ENCODE measurements around the gene NCS1.

NCS1 gene

GRCh38 chr9:130264414-130265350, 92.5 kb downstream of the NCS1 start:
- TF ChIP-seq CREB1 (IDR thresholded peaks at IDR 0.05; ENCODE audit: low read depth) (no peak), EP300 (IDR thresholded peaks at IDR 0.05; ENCODE audit: borderline replicate concordance) (no peak), RAD21 (IDR thresholded peaks at IDR 0.05; ENCODE audit: low read depth) (no peak), CEBPB (IDR thresholded peaks at IDR 0.05) (no peak), ZBTB7A (IDR thresholded peaks at IDR 0.05; ENCODE audit: low read depth) (no peak; the same call in 1 of the 2 replicates), USF1 (IDR thresholded peaks at IDR 0.05) (no peak), EGR1 (IDR thresholded peaks at IDR 0.05) (no peak), YY1 (IDR thresholded peaks at IDR 0.05; ENCODE audit: low read depth) (no peak), TAF1 (IDR thresholded peaks at IDR 0.05; ENCODE audit: low read depth) (no peak)

DNA sequence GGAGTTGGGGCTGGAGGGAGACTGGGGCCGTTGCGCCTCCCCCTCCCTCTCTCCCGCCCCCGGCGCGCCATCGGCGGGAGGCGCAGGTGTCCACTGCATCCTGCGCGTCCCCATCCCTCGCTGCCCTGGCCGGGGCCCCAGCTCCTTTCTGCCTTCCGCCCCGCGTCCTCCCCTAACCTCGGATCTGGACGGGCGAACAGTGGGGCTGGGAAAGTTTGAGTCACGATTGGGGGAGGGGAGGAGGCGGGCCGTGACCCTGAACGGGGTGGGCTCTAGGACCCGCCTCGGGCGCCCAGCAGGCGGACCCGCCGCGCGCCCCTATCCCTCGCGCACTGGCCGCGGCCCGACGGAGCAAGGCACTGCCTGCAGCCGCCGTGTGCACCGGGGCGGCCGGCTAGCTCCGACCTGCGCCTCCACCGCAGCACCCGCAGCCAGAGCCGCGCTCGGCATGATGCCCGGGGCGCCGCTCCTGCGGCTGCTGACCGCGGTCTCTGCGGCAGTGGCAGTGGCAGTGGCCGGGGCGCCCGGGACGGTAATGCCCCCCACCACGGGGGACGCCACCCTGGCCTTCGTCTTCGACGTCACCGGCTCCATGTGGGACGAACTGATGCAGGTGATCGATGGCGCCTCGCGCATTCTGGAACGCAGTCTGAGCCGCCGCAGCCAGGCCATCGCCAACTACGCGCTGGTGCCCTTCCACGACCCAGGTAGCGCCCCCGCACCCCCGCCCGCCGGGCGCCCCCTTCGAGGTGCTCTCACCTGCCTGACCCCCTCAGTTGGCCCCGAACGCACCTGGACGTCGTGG, 93.4 kb downstream of the NCS1 start, which contains the start of gene HMCN2:
Gene HMCN2, plus strand, starts transcription at position 330 of the 805 bp plus-strand sequence. Its CDS starts 119 bp downstream, at position 449.
- TF ChIP-seq TAF1 (IDR thresholded peaks at IDR 0.05; ENCODE audit: low read depth) (no peak), TCF12 (IDR thresholded peaks at IDR 0.05; ENCODE audit: low read depth) (no peak), EGR1 (IDR thresholded peaks at IDR 0.05) (no peak), REST (IDR thresholded peaks at IDR 0.05; ENCODE audit: low read depth) (no peak), ZBTB7A (IDR thresholded peaks at IDR 0.05; ENCODE audit: low read depth) (peak; percentile 83; the same call in 1 of the 2 replicates)
- TF ChIP-seq, protein P1, sequence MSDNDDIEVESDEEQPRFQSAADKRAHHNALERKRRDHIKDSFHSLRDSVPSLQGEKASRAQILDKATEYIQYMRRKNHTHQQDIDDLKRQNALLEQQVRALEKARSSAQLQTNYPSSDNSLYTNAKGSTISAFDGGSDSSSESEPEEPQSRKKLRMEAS (IDR thresholded peaks at IDR 0.05), result peak; percentile 59; the same call in 1 of the 2 replicates

GRCh38 chr9:130266236-130267098, 94.3 kb downstream of the NCS1 start:
- TF ChIP-seq TCF12 (IDR thresholded peaks at IDR 0.05; ENCODE audit: low read depth) (0 out of 2 replicates have a peak, but pooled peaks have one; percentile 9), USF1 (IDR thresholded peaks at IDR 0.05) (no peak), ZBTB7A (IDR thresholded peaks at IDR 0.05; ENCODE audit: low read depth) (no peak)

DNA sequence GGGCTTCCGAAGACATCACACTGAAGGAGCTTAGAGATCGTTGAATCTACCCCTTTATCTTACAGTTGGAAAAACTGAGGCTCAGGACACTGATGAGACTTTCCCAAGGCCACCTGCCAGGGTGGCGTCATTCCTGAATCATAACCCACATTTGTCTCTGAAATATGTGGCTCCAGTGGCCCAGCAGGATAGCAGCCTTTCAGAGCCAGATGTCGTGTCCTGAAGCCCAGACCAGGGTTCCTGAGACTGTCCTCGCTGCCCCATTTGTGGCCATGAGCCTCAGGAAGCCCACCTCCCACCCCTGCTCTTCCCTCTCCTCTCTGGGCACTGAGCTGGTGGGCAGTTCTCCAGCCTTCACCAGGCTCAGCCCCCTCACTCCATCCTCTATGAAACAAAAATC, 95.7 kb downstream of the NCS1 start:
- TF ChIP-seq CEBPB (IDR thresholded peaks at IDR 0.05), result no peak
- TF ChIP-seq TAF1 (IDR thresholded peaks at IDR 0.05; ENCODE audit: low read depth), result no peak
- no peak for TF ChIP-seq CREB1 (IDR thresholded peaks at IDR 0.05; ENCODE audit: low read depth)
- no peak for TF ChIP-seq TCF12 (IDR thresholded peaks at IDR 0.05; ENCODE audit: low read depth)
- no peak for TF ChIP-seq EGR1 (IDR thresholded peaks at IDR 0.05)
- TF ChIP-seq TEAD4 (IDR thresholded peaks at IDR 0.05), result no peak

GRCh38 chr9:130268521-130269211, 96.5 kb downstream of the NCS1 start:
- no peak for TF ChIP-seq CEBPB (IDR thresholded peaks at IDR 0.05)
- TF ChIP-seq EP300 (IDR thresholded peaks at IDR 0.05; ENCODE audit: borderline replicate concordance), result peak; percentile 12; the same call in 1 of the 2 replicates
- TF ChIP-seq, protein P1 (IDR thresholded peaks at IDR 0.05), result 0 out of 2 replicates have a peak, but pooled peaks have one; percentile 16
- 0 out of 2 replicates have a peak, but pooled peaks have one; percentile 64 for TF ChIP-seq NFIC (IDR thresholded peaks at IDR 0.05)
- TF ChIP-seq TAF1 (IDR thresholded peaks at IDR 0.05; ENCODE audit: low read depth), result no peak
- TF ChIP-seq REST (IDR thresholded peaks at IDR 0.05; ENCODE audit: low read depth), result no peak
- no peak for TF ChIP-seq FOXM1 (IDR thresholded peaks at IDR 0.05; ENCODE audit: borderline replicate concordance, low read depth)
- no peak for TF ChIP-seq USF1 (IDR thresholded peaks at IDR 0.05)
- no peak for TF ChIP-seq RAD21 (IDR thresholded peaks at IDR 0.05; ENCODE audit: low read depth)
- TF ChIP-seq TEAD4 (IDR thresholded peaks at IDR 0.05), result no peak
- 0 out of 2 replicates have a peak, but pooled peaks have one; percentile 45 for TF ChIP-seq ZBTB7A (IDR thresholded peaks at IDR 0.05; ENCODE audit: low read depth)
- TF ChIP-seq TCF12 (IDR thresholded peaks at IDR 0.05; ENCODE audit: low read depth), result peak; percentile 62; the same call in 1 of the 2 replicates
- TF ChIP-seq EGR1 (IDR thresholded peaks at IDR 0.05), result no peak
- TF ChIP-seq CREB1 (IDR thresholded peaks at IDR 0.05; ENCODE audit: low read depth), result no peak
- no peak for TF ChIP-seq YY1 (IDR thresholded peaks at IDR 0.05; ENCODE audit: low read depth)

All from Ishikawa (cell line).